ACC112 (cell line): ENCODE measurements around the gene PPARGC1A.

Source experiments
- H2AFZ ChIP-seq: fragments of 200-600 bp; sonication (generic); one replicate; pipeline ENCODE4 v1.6.0; 2017; ENCODE audit warnings: antibody characterized with exemption, low read length; ENCODE audit not compliant: unreplicated experiment
- H3K27ac ChIP-seq: fragments of 200-600 bp; sonication (generic); 2 replicates; pipeline ENCODE4 v1.5.1; 2014; ENCODE audit warnings: low read depth, mild to moderate bottlenecking, antibody characterized with exemption, low read length, moderate library complexity
- H3K27me3 ChIP-seq: fragments of 200-600 bp; sonication (generic); 2 replicates; pipeline ENCODE4 v1.6.1; 2014; ENCODE audit warnings: mild to moderate bottlenecking, antibody characterized with exemption, low read length, moderate library complexity, mixed read lengths; ENCODE audit not compliant: insufficient read depth
- H3K36me3 ChIP-seq: fragments of 200-600 bp; sonication (generic); 2 replicates; pipeline ENCODE4 v1.6.1; 2016; ENCODE audit warnings: mild to moderate bottlenecking, antibody characterized with exemption, low read length, moderate library complexity, mixed read lengths; ENCODE audit not compliant: insufficient read depth
- H3K4me1 ChIP-seq: fragments of 200-600 bp; sonication (generic); one replicate; pipeline ENCODE4 v1.6.1; 2016; ENCODE audit warnings: low read length, mixed read lengths; ENCODE audit not compliant: insufficient read depth, unreplicated experiment, control insufficient read depth
- H3K4me3 ChIP-seq: fragments of 200-600 bp; sonication (generic); 2 replicates; pipeline ENCODE4 v1.5.1; 2014; ENCODE audit warnings: mild to moderate bottlenecking, low read depth, low read length
- H3K79me2 ChIP-seq: fragments of 200-600 bp; sonication (generic); one replicate; pipeline ENCODE4 v1.6.0; 2016; ENCODE audit warnings: low read length; ENCODE audit not compliant: control insufficient read depth, unreplicated experiment, insufficient read depth

The PPARGC1A gene

GRCh38 chr4:23861897-23862296, 27.9 kb downstream of the PPARGC1A start:
- H3K27me3 ChIP-seq: no peaks in the 10 kb centered on the region
- H3K27ac ChIP-seq: no peak overlapping the region
- no peaks in the 10 kb centered on the region for H3K36me3 ChIP-seq
- H3K79me2 ChIP-seq: no peaks in the 10 kb centered on the region
- no peak overlapping the region for H2AFZ ChIP-seq
- H3K4me3 ChIP-seq: no peak overlapping the region
- no peaks in the 10 kb centered on the region for H3K4me1 ChIP-seq

GRCh38 chr4:23860919-23861318, 28.9 kb downstream of the PPARGC1A start:
- Histone ChIP-seq H3K36me3 (no peaks in the 10 kb centered on the region), H3K27me3 (no peaks in the 10 kb centered on the region), H3K4me1 (peaks cover 9% of the 10 kb centered on the region), H3K27ac (no peak overlapping the region), H2AFZ (no peak overlapping the region), H3K4me3 (no peak overlapping the region), H3K79me2 (no peaks in the 10 kb centered on the region)

- Histone ChIP-seq H3K79me2 (no peaks in the 10 kb centered on the region), H3K4me1 (peaks cover 11% of the 10 kb centered on the region), H3K27me3 (no peaks in the 10 kb centered on the region), H2AFZ (no peak overlapping the region), H3K27ac (no peak overlapping the region), H3K4me3 (no peak overlapping the region), H3K36me3 (no peaks in the 10 kb centered on the region)
These were observed 32.4 kb downstream of the PPARGC1A start for GRCh38 chr4:23857367-23857959.

DNA sequence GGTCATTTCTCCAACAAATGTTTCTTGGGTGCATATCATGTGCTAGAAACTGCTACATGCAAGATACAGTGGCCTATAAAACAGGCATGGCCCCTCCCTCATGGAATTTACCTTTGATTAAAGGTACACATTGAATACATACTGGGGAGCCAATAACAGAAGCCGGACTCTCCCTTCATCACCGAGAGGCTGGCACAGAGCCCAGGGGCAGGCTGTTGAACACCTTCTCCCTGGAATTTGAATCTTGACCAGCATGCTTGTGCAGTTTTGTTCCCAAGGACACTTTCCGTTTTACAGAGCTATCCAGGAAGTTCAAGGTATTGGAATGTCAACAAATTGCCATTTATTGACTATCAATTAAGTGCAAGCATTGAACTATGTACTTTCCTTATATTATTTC, 33.2 kb downstream of the PPARGC1A start:
- H3K27ac ChIP-seq: peak overlapping the region; percentile 46
- H3K27me3 ChIP-seq: no peaks in the 10 kb centered on the region
- peaks cover 11% of the 10 kb centered on the region for H3K4me1 ChIP-seq
- no peaks in the 10 kb centered on the region for H3K36me3 ChIP-seq
- H2AFZ ChIP-seq: peak overlapping the region; percentile 30
- H3K4me3 ChIP-seq: 0 out of 2 replicates have a peak overlapping the region, but pooled peaks have one; percentile 10
- no peaks in the 10 kb centered on the region for H3K79me2 ChIP-seq

DNA sequence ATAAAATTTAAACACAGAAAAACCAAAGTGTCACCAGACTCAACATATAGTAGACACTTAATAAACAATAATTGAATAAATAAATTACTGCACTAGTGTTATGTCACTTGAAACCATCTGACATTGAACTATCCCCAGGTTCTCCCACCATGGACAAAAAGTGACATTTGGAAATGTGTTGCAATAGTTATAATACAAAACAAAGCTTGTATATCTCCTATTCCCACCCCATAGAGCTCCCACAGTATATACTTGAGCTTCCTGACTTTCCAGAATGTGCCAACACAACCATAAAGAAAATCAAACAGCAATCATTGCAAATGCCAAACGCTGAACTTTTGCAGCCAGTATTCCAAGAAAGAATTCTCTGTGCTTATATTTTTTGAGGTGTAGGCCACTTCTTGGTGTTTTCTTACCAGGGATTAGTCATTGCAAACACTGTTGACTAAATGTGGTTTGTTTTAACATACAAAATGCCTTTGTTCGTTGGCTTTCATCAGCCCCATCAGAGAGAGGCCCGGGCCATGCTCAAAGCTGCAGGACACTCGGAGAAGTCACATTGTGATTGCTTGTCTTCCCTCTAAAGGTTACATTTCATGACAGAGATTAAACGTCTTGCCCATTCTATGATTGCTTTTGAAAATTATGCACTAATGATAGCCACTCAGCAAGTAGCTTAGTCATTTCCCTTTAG, 33.8 kb downstream of the PPARGC1A start:
- Histone ChIP-seq H3K27ac (peak overlapping the region; percentile 46), H3K36me3 (no peaks in the 10 kb centered on the region), H3K79me2 (no peaks in the 10 kb centered on the region), H3K4me3 (0 out of 2 replicates have a peak overlapping the region, but pooled peaks have one; percentile 10), H3K4me1 (peaks cover 11% of the 10 kb centered on the region), H2AFZ (peak overlapping the region; percentile 30), H3K27me3 (no peaks in the 10 kb centered on the region)

GRCh38 chr4:23853986-23854660, 35.7 kb downstream of the PPARGC1A start:
- Histone ChIP-seq H3K79me2 (no peaks in the 10 kb centered on the region), H3K36me3 (no peaks in the 10 kb centered on the region), H3K4me3 (no peak overlapping the region), H3K4me1 (peaks cover 11% of the 10 kb centered on the region), H3K27me3 (no peaks in the 10 kb centered on the region), H3K27ac (no peak overlapping the region), H2AFZ (no peak overlapping the region)

DNA sequence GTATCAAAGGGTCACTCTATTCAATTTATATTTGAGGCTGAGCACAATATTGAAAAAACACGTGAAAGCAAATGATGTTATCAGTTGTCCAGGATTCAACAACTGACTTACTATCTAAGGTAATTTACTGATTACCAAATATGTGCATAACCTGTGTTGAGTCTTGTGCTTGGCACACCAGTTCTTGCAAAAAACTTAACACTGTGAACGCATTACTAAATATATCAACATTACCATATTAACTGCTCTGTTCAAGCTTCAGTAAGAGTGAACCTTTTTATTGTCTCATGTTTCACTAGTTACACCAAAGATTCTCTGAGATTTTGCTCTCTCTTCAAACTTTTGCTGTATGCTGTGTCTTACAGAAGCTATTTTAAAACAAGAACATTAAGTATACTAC, 38.4 kb downstream of the PPARGC1A start:
- H3K79me2 ChIP-seq: no peaks in the 10 kb centered on the region
- H3K4me3 ChIP-seq: no peak overlapping the region
- peaks cover 7% of the 10 kb centered on the region for H3K4me1 ChIP-seq
- no peaks in the 10 kb centered on the region for H3K27me3 ChIP-seq
- H2AFZ ChIP-seq: no peak overlapping the region
- H3K36me3 ChIP-seq: no peaks in the 10 kb centered on the region
- no peak overlapping the region for H3K27ac ChIP-seq

DNA sequence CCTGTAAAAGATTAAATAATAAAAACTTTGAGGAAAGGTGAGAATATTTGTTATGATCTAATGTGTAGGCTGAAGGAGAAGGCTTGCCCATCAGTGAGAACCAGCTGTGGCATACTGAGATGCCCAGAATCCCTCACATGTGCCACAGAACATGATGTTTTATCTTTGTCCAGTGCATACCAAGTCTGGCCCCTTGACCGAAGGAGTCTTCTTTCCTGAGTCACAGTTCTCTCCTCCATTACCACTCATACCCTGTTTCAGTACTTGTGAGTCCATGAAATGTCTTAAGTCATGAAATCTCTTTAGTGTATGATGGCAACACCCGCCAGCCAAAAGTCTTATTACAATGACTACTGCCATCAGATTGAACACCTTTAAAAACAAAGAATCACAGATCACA, 42.7 kb downstream of the PPARGC1A start:
- no peaks in the 10 kb centered on the region for H3K36me3 ChIP-seq
- no peak overlapping the region for H3K4me3 ChIP-seq
- H2AFZ ChIP-seq: no peak overlapping the region
- no peaks in the 10 kb centered on the region for H3K79me2 ChIP-seq
- H3K27ac ChIP-seq: no peak overlapping the region
- no peaks in the 10 kb centered on the region for H3K27me3 ChIP-seq
- no peaks in the 10 kb centered on the region for H3K4me1 ChIP-seq

- no peaks in the 10 kb centered on the region for H3K4me1 ChIP-seq
- no peaks in the 10 kb centered on the region for H3K36me3 ChIP-seq
- no peaks in the 10 kb centered on the region for H3K79me2 ChIP-seq
- no peak overlapping the region for H3K4me3 ChIP-seq
- no peak overlapping the region for H2AFZ ChIP-seq
- no peak overlapping the region for H3K27ac ChIP-seq
- no peaks in the 10 kb centered on the region for H3K27me3 ChIP-seq
These were observed 44.9 kb downstream of the PPARGC1A start for GRCh38 chr4:23844961-23845360.

DNA sequence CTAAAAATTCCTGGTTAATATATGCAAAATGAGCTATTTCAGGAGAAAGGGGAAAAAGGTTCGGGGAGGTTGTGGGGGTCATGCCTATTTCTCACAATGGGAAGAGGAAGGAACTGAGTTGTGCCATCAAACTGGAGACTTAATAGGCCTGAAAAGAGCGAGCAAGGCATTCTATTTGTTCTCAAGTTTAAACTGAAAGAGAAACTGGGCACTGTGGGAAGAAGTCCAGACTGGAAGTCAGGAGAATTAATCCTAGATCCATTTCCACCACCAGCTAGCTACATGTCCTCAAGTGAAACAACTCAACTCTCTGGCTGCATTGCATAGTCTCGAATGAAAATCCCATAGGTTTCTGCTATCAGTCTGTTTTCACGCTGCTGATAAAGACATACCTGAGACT, 50.6 kb downstream of the PPARGC1A start:
- Histone ChIP-seq H2AFZ (no peak overlapping the region), H3K4me1 (no peaks in the 10 kb centered on the region), H3K27me3 (no peaks in the 10 kb centered on the region), H3K27ac (no peak overlapping the region), H3K4me3 (no peak overlapping the region), H3K36me3 (no peaks in the 10 kb centered on the region), H3K79me2 (no peaks in the 10 kb centered on the region)

- H3K27ac ChIP-seq: no peak overlapping the region
These were observed 51.2 kb downstream of the PPARGC1A start for GRCh38 chr4:23838607-23839006.

More at GRCh38 chr4:23838607-23839006, 51.2 kb downstream of the PPARGC1A start:
- no peaks in the 10 kb centered on the region for H3K27me3 ChIP-seq
- no peak overlapping the region for H3K4me3 ChIP-seq
- no peaks in the 10 kb centered on the region for H3K79me2 ChIP-seq
- no peaks in the 10 kb centered on the region for H3K4me1 ChIP-seq
- no peaks in the 10 kb centered on the region for H3K36me3 ChIP-seq
- no peak overlapping the region for H2AFZ ChIP-seq
